Mucosa of stomach (tissue), 1 donor: ENCODE results near the gene MED29.

Experiments used
- H3K27me3 ChIP-seq: one replicate; pipeline ENCODE4 v1.7.0; 2013; ENCODE audit warnings: mild to moderate bottlenecking, low read length; ENCODE audit not compliant: control insufficient read depth, insufficient read depth
- H3K36me3 ChIP-seq: one replicate; pipeline ENCODE4 v1.7.0; 2013; ENCODE audit warnings: low read length; ENCODE audit not compliant: control insufficient read depth, insufficient read depth
- H3K4me1 ChIP-seq: one replicate; pipeline ENCODE4 v1.7.0; 2013; ENCODE audit warnings: mild to moderate bottlenecking, low read length; ENCODE audit not compliant: control insufficient read depth, insufficient read depth
- H3K4me3 ChIP-seq: one replicate; pipeline ENCODE4 v1.7.0; 2013; ENCODE audit warnings: low read length
- H3K9ac ChIP-seq: one replicate; pipeline ENCODE4 v1.7.0; 2013; ENCODE audit warnings: mild to moderate bottlenecking, low read length, moderate library complexity
- H3K9me3 ChIP-seq: one replicate; pipeline ENCODE4 v1.7.0; 2013; ENCODE audit warnings: mild to moderate bottlenecking, low read length, moderate library complexity; ENCODE audit not compliant: control insufficient read depth
- donor health status: Pancreatic carcinoma.

MED29 gene

GRCh38 chr19:39434123-39435076 lies 43.2 kb downstream of the MED29 start:
- H3K36me3 ChIP-seq, result peaks cover 6% of the 10 kb centered on the region
- H3K27me3 ChIP-seq, result no peaks in the 10 kb centered on the region
- H3K9me3 ChIP-seq, result no peaks in the 10 kb centered on the region
- no peak overlapping the region for H3K4me3 ChIP-seq
- H3K9ac ChIP-seq, result peak overlapping the region; percentile 94
- peaks cover 24% of the 10 kb centered on the region for H3K4me1 ChIP-seq

- H3K36me3 ChIP-seq, result peaks cover 6% of the 10 kb centered on the region
- no peaks in the 10 kb centered on the region for H3K9me3 ChIP-seq
- H3K4me1 ChIP-seq, result peaks cover 17% of the 10 kb centered on the region
- H3K9ac ChIP-seq, result peak within 1 kb of the TSS; percentile 94
- H3K4me3 ChIP-seq, result peak within 1 kb of the TSS; percentile 72
- no peaks in the 10 kb centered on the region for H3K27me3 ChIP-seq
Measured at GRCh38 chr19:39435499-39436349, 44.5 kb downstream of the MED29 start, which contains the start of gene RPS16. TSS of gene RPS16 (minus strand) at chr19:39435949. CDS start at chr19:39435895, 54 bp downstream.

- Histone ChIP-seq H3K27me3 (no peaks in the 10 kb centered on the region), H3K4me3 (peak overlapping the region; percentile 58)
Measured at GRCh38 chr19:39436350-39436716, 45.2 kb downstream of the MED29 start.

GRCh38 chr19:39438270-39438934 lies 47.2 kb downstream of the MED29 start:
- Histone ChIP-seq H3K9ac (no peak overlapping the region), H3K4me3 (no peak overlapping the region), H3K27me3 (no peaks in the 10 kb centered on the region), H3K36me3 (peaks cover 6% of the 10 kb centered on the region), H3K9me3 (no peaks in the 10 kb centered on the region), H3K4me1 (peaks cover 17% of the 10 kb centered on the region)

More at GRCh38 chr19:39436350-39436716, 45.2 kb downstream of the MED29 start:
- Histone ChIP-seq H3K9ac (peak overlapping the region; percentile 94), H3K9me3 (no peaks in the 10 kb centered on the region), H3K4me1 (peaks cover 17% of the 10 kb centered on the region), H3K36me3 (peaks cover 6% of the 10 kb centered on the region)

DNA sequence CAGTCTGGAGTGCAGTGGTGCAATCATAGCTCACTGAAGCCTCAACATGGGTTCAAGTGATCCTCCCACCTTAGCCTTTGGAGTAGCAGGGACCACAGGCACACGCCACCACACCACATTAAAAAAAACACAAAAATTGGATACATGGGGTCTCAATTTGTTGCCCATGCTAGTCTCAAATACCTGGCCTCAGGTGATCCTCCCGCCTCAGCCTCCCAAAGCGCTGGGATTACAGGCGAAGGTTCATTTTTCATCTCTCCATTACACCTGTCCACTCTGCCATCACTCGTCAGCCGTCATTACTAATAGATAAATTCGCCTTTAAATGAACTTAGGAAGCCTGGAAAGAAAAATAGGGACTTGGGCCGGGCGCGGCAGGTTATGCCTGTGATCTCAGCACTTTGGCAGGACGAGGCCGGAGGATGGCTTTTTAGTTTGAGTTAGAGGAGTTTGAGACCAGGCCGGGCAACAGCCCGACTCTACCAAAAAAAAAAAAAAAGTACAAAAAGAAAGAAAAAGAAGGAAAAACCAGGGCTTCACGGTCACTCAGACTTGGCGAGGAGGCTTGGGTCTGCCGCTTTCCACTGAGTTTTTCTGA lies 53.5 kb downstream of the MED29 start:
- peak overlapping the region; percentile 98 for H3K9ac ChIP-seq
- no peaks in the 10 kb centered on the region for H3K9me3 ChIP-seq
- H3K36me3 ChIP-seq, result no peaks in the 10 kb centered on the region
- H3K4me1 ChIP-seq, result peaks cover 23% of the 10 kb centered on the region
- H3K4me3 ChIP-seq, result peak overlapping the region; percentile 96
- H3K27me3 ChIP-seq, result no peaks in the 10 kb centered on the region

DNA sequence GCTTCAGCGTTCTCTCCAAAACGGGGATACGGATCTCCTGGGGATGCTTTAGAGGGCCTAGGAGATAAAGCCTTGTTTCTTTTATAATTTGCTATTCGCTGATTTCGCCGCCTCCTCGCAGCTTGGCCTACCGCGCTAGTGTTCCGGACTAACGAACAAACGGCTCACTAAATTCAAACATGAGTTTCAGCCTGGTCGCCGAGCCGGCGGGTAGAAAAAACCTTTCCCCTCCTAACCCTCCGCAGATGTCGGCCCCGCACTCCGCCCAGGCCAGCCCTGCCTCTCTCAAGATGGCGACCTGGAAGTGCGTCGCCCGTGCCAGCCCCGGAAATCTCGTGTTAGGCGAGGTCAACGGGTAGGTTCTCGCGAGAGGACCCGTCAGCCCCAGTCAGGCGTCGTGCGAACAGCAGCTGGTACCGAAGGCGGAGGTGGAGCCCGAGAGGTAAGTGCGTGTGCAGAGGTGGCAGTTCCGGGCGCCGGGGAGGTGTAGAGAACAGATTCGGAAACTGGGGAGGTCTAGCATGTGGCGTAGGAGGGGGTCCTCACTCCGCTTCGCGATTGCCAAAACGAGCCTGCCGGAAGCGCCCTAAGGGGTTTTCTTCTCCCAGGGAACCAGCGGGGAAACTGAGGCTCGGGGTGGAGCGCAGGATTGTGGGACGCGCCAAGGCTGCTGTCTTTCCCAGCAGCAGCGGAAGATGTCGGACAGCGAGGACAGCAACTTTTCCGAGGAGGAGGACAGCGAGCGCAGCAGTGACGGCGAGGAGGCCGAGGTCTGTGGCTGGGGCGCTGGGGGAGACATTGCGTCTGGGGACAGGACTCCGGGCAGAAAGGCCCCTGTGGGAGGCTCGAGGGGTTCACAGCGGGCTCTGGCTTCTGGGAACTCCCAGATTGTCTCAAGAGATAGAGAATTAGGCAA lies 54.3 kb downstream of the MED29 start, which contains the start of gene SUPT5H:
Gene SUPT5H (plus strand): TSS at position 387 of the 916 bp plus-strand sequence. CDS start 309 bp downstream, at position 696.
- no peaks in the 10 kb centered on the region for H3K36me3 ChIP-seq
- H3K27me3 ChIP-seq, result no peaks in the 10 kb centered on the region
- H3K4me3 ChIP-seq, result peak within 1 kb of the TSS; percentile 96
- no peaks in the 10 kb centered on the region for H3K9me3 ChIP-seq
- peak within 1 kb of the TSS; percentile 98 for H3K9ac ChIP-seq
- H3K4me1 ChIP-seq, result peaks cover 23% of the 10 kb centered on the region

- no peaks in the 10 kb centered on the region for H3K9me3 ChIP-seq
- H3K36me3 ChIP-seq, result no peaks in the 10 kb centered on the region
- H3K9ac ChIP-seq, result peak overlapping the region; percentile 98
- H3K4me1 ChIP-seq, result peaks cover 23% of the 10 kb centered on the region
- peak overlapping the region; percentile 96 for H3K4me3 ChIP-seq
- no peaks in the 10 kb centered on the region for H3K27me3 ChIP-seq
Measured at GRCh38 chr19:39446365-39447084, 55.3 kb downstream of the MED29 start.

DNA sequence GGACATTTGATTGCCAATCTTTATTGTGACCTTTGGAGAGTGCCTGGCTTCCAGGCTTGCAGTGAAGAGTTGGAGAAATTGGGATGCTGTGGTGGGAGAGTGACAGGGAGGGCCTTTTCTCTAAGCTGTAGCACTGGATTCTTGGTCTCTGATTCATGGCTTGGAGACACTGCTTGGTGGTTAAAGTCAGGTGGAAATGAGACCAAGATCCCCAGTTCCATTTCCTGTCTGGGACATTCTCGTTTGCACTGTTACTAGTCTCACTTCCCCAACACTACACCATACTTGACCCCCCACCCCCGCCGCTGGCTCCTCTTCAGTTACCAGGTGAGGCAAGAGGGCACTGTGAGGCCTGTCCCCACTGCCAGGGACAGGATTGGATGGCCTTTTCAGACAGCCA lies 57.1 kb downstream of the MED29 start:
- H3K9ac ChIP-seq, result no peak overlapping the region
- H3K27me3 ChIP-seq, result no peaks in the 10 kb centered on the region
- H3K4me1 ChIP-seq, result peaks cover 23% of the 10 kb centered on the region
- peaks cover 7% of the 10 kb centered on the region for H3K36me3 ChIP-seq
- no peaks in the 10 kb centered on the region for H3K9me3 ChIP-seq
- H3K4me3 ChIP-seq, result no peak overlapping the region

DNA sequence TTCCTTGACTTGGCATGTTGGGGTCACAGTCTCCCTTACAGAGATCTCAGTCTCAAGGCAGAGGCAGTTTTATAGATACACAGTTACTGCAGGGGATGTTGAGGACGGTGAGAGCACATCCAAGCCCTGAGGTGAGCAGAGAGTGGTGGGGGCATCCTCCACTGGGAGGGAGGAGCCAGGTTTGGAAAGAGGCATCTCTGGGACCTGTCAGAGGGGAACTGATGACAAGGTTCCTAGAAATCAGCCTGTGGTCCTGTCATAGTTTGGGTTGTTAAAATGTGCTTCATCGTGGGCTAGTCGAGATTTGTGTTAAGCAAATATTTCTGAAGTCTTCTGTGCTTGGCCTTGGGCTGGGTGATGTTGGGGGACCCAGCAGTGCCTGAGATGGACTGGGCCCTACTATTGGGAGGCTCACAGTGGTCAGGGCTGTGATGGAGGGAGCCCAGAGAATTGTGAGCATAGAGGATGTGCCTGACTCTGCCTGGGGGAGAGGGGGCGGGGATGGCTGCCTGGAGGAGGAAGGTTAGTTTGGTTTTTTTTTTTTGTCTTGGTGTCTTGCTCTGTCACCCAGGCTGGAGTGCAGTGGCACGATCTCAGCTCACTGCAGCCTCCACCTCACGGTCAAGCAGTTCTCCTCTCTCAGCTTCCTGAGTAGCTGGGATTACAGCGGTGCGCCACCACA lies 58.1 kb downstream of the MED29 start:
- Histone ChIP-seq H3K9ac (no peak overlapping the region), H3K27me3 (no peaks in the 10 kb centered on the region), H3K4me3 (no peak overlapping the region), H3K36me3 (peaks cover 8% of the 10 kb centered on the region), H3K4me1 (peaks cover 23% of the 10 kb centered on the region), H3K9me3 (no peaks in the 10 kb centered on the region)
